DND-41 (cell line): ENCODE data around the gene SETBP1.

Experiments
- CTCF ChIP-seq: IDR thresholded peaks from 2 replicates; pipeline ENCODE4 v1.5.1; 2012; ENCODE audit warnings: borderline replicate concordance, low read length, moderate library complexity, mild to moderate bottlenecking; ENCODE audit not compliant: poor library complexity, severe bottlenecking; ENCODE audit errors: extremely low read depth
- EZH2 ChIP-seq: IDR thresholded peaks from 3 replicates; pipeline ENCODE4 v1.6.1; 2012; ENCODE audit warnings: borderline replicate concordance, low read depth, mild to moderate bottlenecking, moderate library complexity, low read length, inconsistent platforms; ENCODE audit not compliant: severe bottlenecking

GRCh38 chr18:45081566-45082181, 401.0 kb downstream of the SETBP1 start:
- TF ChIP-seq EZH2 = no peak
- no peak for TF ChIP-seq CTCF
